ENCODE measurements around the gene FLT4.
"Not testable (repeated sequence)": the region's sequence is repeated elsewhere in the genome, so short reads cannot be mapped to it uniquely, and the experiment has no call there.

The FLT4 gene

GRCh38 chr5:180670157-180670556 lies 20.8 kb upstream of the FLT4 start:
- DNase-seq (ENCODE audit: low read depth), result no peak

GRCh38 chr5:180669661-180670060 lies 20.3 kb upstream of the FLT4 start:
- DNase-seq (ENCODE audit: low read depth), result no peak

GRCh38 chr5:180668835-180669596 lies 19.6 kb upstream of the FLT4 start:
- DNase-seq (ENCODE audit: low read depth), result no peak

GRCh38 chr5:180666812-180667211 lies 17.4 kb upstream of the FLT4 start:
- no peak for DNase-seq (ENCODE audit: low read depth)

GRCh38 chr5:180665682-180666404 lies 16.4 kb upstream of the FLT4 start:
- no peak for DNase-seq (ENCODE audit: low read depth)

GRCh38 chr5:180658774-180659564 lies 9.6 kb upstream of the FLT4 start:
- no peak for DNase-seq (ENCODE audit: low read depth)

- not testable (repeated sequence) for DNase-seq (ENCODE audit: low read depth)
Observed at GRCh38 chr5:180655243-180655642, 5.8 kb upstream of the FLT4 start.

GRCh38 chr5:180652771-180653170 lies 3.4 kb upstream of the FLT4 start:
- no peak for DNase-seq (ENCODE audit: low read depth)

GRCh38 chr5:180652346-180652745 lies 2.9 kb upstream of the FLT4 start:
- no peak for DNase-seq (ENCODE audit: low read depth)

- no peak for DNase-seq (ENCODE audit: low read depth)
Observed at GRCh38 chr5:180648658-180649296, 623 bp downstream of the FLT4 start.

GRCh38 chr5:180647941-180648500 lies 1.4 kb downstream of the FLT4 start:
- no peak for DNase-seq (ENCODE audit: low read depth)

GRCh38 chr5:180647465-180647864 lies 1.9 kb downstream of the FLT4 start:
- DNase-seq (ENCODE audit: low read depth), result no peak

GRCh38 chr5:180646963-180647305 lies 2.5 kb downstream of the FLT4 start:
- no peak for DNase-seq (ENCODE audit: low read depth)

GRCh38 chr5:180646289-180646962 lies 3.0 kb downstream of the FLT4 start:
- no peak for DNase-seq (ENCODE audit: low read depth)

GRCh38 chr5:180645274-180646204 lies 3.9 kb downstream of the FLT4 start:
- no peak for DNase-seq (ENCODE audit: low read depth)

- no peak for DNase-seq (ENCODE audit: low read depth)
Observed at GRCh38 chr5:180644825-180645273, 4.6 kb downstream of the FLT4 start.

GRCh38 chr5:180644129-180644824 lies 5.1 kb downstream of the FLT4 start:
- DNase-seq (ENCODE audit: low read depth), result no peak

- DNase-seq (ENCODE audit: low read depth), result no peak
Observed at GRCh38 chr5:180643191-180643851, 6.1 kb downstream of the FLT4 start.

- no peak for DNase-seq (ENCODE audit: low read depth)
Observed at GRCh38 chr5:180642779-180643178, 6.6 kb downstream of the FLT4 start.

Measured in amniotic epithelial cell (primary cell).